Transverse colon (tissue), 4 donors: ENCODE data around the gene DACT2. TPM values are rescaled to one million over a fixed set of nuclear protein-coding genes. Genes with fewer than 3 reads are reported as not detected.
A peak's percentile ranks its signal among the peaks of the same experiment; 100 is the strongest.

ENCODE experiments used
- DNase-seq: peaks from one replicate; pipeline ENCODE4 v3.0.0-alpha.2; 2019
- H3K27ac ChIP-seq, 4 donors: fragments of 200-600 bp; sonication (generic); 2 replicates each; pipeline ENCODE4 v1.5.1; 2016 to 2018; ENCODE audit warnings: inconsistent platforms in 4 of 4
- H3K27me3 ChIP-seq: fragments of 200-600 bp; sonication (generic); 2 replicates; pipeline ENCODE4 v1.5.1; 2017; ENCODE audit warnings: inconsistent platforms
- H3K36me3 ChIP-seq, 4 donors: fragments of 200-600 bp; sonication (generic); 2 replicates each; pipeline ENCODE4 v1.5.1; 2017 to 2019; ENCODE audit warnings: inconsistent platforms in 4 of 4
- H3K4me1 ChIP-seq, 4 donors: fragments of 200-600 bp; sonication (generic); 2 replicates each; pipeline ENCODE4 v1.5.1; 2017 to 2020; ENCODE audit warnings: inconsistent platforms in 4 of 4
- H3K4me3 ChIP-seq, 4 donors: fragments of 200-600 bp; sonication (generic); 1 replicate in 1 of 4; 2 replicates in 3 of 4; pipeline versions ENCODE4 v1.5.1 to v1.6.1; 2017 to 2019; ENCODE audit warnings: inconsistent platforms in 4 of 4
- H3K9me3 ChIP-seq, 2 donors: fragments of 200-600 bp; sonication (generic); 2 replicates each; pipeline ENCODE4 v1.5.1; 2017 to 2019; ENCODE audit warnings: inconsistent platforms in 2 of 2
- EP300 ChIP-seq: sonication (generic); formaldehyde crosslinking; IDR thresholded peaks from one replicate; pipeline ENCODE4 v1.6.1; 2017; ENCODE audit warnings: antibody characterized with exemption, low read depth
- POLR2A ChIP-seq: fragments of 450-650 bp; IDR thresholded peaks from one replicate; pipeline ENCODE4 v1.6.1; 2016; ENCODE audit warnings: antibody characterized with exemption, mild to moderate bottlenecking, moderate library complexity
- POLR2AphosphoS5 ChIP-seq, 3 donors: sonication (generic); formaldehyde crosslinking; IDR thresholded peaks; one replicate each; pipeline ENCODE4 v1.6.1; 2016; ENCODE audit warnings: antibody characterized with exemption in 3 of 3
- WGBS, 2 donors: methylation state at CpG; one replicate each; pipeline ENCODE4 v1.1.5; 2018; ENCODE audit warnings: low coverage in 1 of 2; 5-methylcytosine and 5-hydroxymethylcytosine counted together
- in situ Hi-C, 4 donors: fragments of 200-750 bp; cut with MboI; loops; one replicate each; pipeline versions ENCODE4 v1.15.0 to v1.15.1; 2017; ENCODE audit warnings: low sequenced_read_pairs in 3 of 4, low pct_ligation_motif_present in 1 of 4, low pct_unique_long_range_greater_than_20kb in 1 of 4
- intact Hi-C: fragments of 100-400 bp; cut with DNase I; formaldehyde crosslinking; loops from one replicate; pipeline ENCODE4 v1.15.1; 2023; ENCODE audit warnings: low total_unique reads
- total RNA-seq, 4 donors: library from RNA; depleted of rRNA; stranded (reverse); fragments of >200 nt; gene quantifications; one replicate each; pipeline ENCODE4 v1.1.0, GENCODE V29; 2016
- TF ChIP-seq, protein P1 (sequence below), 5 experiments: fragments of 200-600 bp in 3 of 5; fragments of 450-650 bp in 2 of 5; sonication (generic) in 3 of 5; IDR thresholded peaks; 1 replicate in 2 of 5; 2 replicates in 3 of 5; pipeline ENCODE4 v1.5.1; 2016 to 2017; ENCODE audit warnings: antibody characterized with exemption in 5 of 5, inconsistent platforms in 3 of 5, mild to moderate bottlenecking in 2 of 5, moderate library complexity in 1 of 5

The DACT2 gene
- total RNA-seq, 4 donors from 2014 or later = 2.4 to 2.6 TPM; not detected in 2

DNA sequence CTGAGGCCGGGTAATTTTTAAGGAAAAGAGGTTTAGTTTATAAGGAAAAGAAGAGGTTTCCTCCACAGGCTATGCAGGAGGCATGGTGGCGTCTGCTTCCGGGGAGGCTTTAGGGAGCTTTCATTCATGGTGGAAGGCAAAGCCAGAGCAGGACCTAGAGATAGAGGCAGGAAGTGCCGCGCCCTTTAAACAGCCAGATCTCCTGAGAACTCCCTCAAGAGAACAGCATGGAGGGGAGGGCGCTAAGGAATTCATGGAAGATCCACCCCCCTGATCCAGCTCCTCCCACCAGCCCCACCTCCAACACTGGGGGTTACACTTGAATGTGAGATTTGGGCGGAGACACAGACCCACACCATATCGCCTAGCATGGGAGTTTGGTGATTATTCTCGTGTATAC is 13.9 kb upstream of the DACT2 start:
- peak overlapping the region; percentile 75 to 86 (median 78) for H3K27ac ChIP-seq
- H3K4me1 ChIP-seq = peaks cover 0 to 3% (median 0%) of the 10 kb centered on the region in 4 donors
- in situ Hi-C loops = no loop called here
- 39 to 44% methylated on average over 3 to 9 of the region's 9 CpGs for WGBS, 2 donors
- H3K4me3 ChIP-seq = peak overlapping the region; percentile 8 to 37 (median 16)
- H3K36me3 ChIP-seq = no peaks in the 10 kb centered on the region
- H3K9me3 ChIP-seq = no peaks in the 10 kb centered on the region
- TF ChIP-seq, protein P1, sequence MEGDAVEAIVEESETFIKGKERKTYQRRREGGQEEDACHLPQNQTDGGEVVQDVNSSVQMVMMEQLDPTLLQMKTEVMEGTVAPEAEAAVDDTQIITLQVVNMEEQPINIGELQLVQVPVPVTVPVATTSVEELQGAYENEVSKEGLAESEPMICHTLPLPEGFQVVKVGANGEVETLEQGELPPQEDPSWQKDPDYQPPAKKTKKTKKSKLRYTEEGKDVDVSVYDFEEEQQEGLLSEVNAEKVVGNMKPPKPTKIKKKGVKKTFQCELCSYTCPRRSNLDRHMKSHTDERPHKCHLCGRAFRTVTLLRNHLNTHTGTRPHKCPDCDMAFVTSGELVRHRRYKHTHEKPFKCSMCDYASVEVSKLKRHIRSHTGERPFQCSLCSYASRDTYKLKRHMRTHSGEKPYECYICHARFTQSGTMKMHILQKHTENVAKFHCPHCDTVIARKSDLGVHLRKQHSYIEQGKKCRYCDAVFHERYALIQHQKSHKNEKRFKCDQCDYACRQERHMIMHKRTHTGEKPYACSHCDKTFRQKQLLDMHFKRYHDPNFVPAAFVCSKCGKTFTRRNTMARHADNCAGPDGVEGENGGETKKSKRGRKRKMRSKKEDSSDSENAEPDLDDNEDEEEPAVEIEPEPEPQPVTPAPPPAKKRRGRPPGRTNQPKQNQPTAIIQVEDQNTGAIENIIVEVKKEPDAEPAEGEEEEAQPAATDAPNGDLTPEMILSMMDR (IDR thresholded peaks at IDR 0.05) = no peak
- TF ChIP-seq POLR2A = peak; percentile 42
- H3K27me3 ChIP-seq = peaks cover 4% of the 10 kb centered on the region
- peak; percentile 78 for DNase-seq
- intact Hi-C loops = no loop called here

DNA sequence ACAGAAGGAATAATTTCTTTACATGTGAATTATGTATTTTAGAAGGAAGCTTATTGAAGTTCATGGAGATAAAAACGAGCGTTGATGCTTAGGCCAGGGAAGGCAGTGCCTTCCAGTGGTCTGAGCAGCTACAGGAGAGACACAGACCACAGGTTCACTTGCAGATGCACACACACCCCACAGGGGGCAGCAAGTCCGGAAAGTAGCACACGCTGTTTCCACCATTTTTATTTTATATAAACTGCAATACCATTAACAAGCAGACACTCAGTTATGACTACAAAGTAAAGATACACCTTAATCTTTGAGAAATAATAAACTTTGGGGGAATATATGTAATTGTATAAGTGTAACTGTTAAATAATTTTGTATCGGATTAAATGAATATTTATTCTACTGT is 13.5 kb upstream of the DACT2 start:
- WGBS, 2 donors = 41 to 54% methylated on average over 3 to 5 of the region's 5 CpGs
- Histone ChIP-seq H3K36me3 (no peaks in the 10 kb centered on the region), H3K27me3 (peaks cover 4% of the 10 kb centered on the region), H3K27ac (peak overlapping the region; percentile 75 to 86 (median 78)), H3K9me3 (no peaks in the 10 kb centered on the region), H3K4me1 (peaks cover 0 to 3% (median 0%) of the 10 kb centered on the region in 4 donors), H3K4me3 (peak overlapping the region; percentile 8 to 37 (median 16))
- intact Hi-C loops (no loop called here), in situ Hi-C loops (no loop called here)
- DNase-seq = peak; percentile 53
- TF ChIP-seq POLR2AphosphoS5 (IDR thresholded peaks at IDR 0.05) = no peak
- TF ChIP-seq POLR2A = no peak
- no peak for TF ChIP-seq EP300
- TF ChIP-seq, protein P1 (IDR thresholded peaks at IDR 0.05) = peak; percentile 34 to 78 (median 62)

DNA sequence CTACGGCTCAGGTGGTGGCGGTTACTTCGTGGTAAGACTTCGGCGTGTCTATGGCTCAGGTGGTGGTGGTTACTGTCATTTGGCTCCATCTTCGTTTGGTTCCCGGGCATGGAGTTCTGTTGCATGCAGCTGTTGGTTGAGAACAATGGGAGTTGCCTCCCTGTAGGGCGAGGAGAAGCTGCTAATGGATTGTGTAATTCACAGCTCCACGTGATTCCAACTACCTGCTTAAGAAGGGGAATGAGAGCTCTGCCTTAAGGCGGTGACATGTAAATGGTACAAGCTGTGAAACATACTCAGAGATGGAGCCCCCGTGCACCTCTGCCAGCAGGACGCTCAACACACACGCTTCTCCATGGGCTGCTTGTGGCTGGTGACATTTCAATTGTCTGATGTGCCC is 12.4 kb upstream of the DACT2 start:
- Histone ChIP-seq H3K27ac (no peak overlapping the region), H3K27me3 (peaks cover 4% of the 10 kb centered on the region), H3K36me3 (no peaks in the 10 kb centered on the region), H3K4me3 (no peak overlapping the region), H3K9me3 (no peaks in the 10 kb centered on the region), H3K4me1 (peaks cover 0 to 3% (median 0%) of the 10 kb centered on the region in 4 donors)
- in situ Hi-C loops = no loop called here
- intact Hi-C loops = no loop called here
- no peak for DNase-seq
- 58 to 77% methylated on average over 11 to 13 of the region's 13 CpGs for WGBS, 2 donors
- TF ChIP-seq EP300 = no peak
- TF ChIP-seq POLR2A = no peak
- no peak for TF ChIP-seq POLR2AphosphoS5 (IDR thresholded peaks at IDR 0.05)
- TF ChIP-seq, protein P1 (IDR thresholded peaks at IDR 0.05) = no peak

DNA sequence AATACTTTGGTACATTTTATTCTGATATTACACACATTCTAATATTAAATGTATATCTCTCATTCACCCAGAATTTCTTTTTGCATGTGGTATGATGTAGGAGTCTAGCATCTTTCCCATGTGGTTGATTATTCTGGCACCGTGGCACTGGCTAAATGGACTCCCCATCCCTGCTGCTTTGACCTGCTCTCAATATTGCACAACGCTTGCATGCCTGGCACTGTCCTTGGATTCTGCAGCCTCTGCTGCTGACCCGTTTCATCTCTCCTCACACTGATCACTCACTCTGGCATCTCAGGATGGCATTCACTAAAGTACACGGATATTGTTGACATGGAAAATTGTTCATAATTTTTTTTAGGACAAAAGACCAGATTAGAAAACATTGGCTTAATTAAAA is 11.5 kb upstream of the DACT2 start:
- Histone ChIP-seq H3K36me3 (no peaks in the 10 kb centered on the region), H3K9me3 (no peaks in the 10 kb centered on the region), H3K4me1 (peaks cover 0 to 3% (median 0%) of the 10 kb centered on the region in 4 donors), H3K27ac (no peak overlapping the region), H3K4me3 (no peak overlapping the region), H3K27me3 (peaks cover 4% of the 10 kb centered on the region)
- 79 to 81% methylated on average over 4 of the region's 4 CpGs for WGBS, 2 donors
- TF ChIP-seq POLR2AphosphoS5 (IDR thresholded peaks at IDR 0.05) (no peak), EP300 (no peak), POLR2A (no peak)
- TF ChIP-seq, protein P1 (IDR thresholded peaks at IDR 0.05) = no peak
- intact Hi-C loops = no loop called here
- DNase-seq = no peak
- in situ Hi-C loops = no loop called here
